ENCODE measurements around the gene ANKRD27.

Gene ANKRD27

DNA sequence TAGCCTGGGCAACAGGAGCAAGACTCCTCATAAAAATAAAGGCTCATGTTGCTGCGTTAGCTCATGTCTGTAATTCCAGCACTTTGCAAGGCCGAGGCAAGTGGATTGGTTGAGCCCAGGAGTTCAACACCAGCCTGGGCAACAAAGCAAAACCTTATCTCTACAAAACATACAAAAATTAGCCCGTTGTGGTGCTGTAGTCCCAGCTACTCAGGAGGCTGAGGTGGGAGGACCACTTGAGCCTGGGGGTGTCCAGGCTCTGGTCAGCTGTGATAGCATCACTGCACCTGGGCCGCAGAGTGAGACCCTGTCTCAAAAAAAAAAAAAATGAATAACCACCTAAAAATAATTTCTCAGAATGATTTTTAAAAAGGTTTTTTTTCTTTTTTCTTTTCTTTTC, 12.7 kb upstream of the ANKRD27 start:
- no peak for DNase-seq (ENCODE audit: low read depth)
- peaks cover 19% of the 10 kb centered on the region for H3K4me1 ChIP-seq (ENCODE audit: control insufficient read depth, insufficient read depth, low read length)
- H3K9ac ChIP-seq (ENCODE audit: low read length): no peak overlapping the region

DNA sequence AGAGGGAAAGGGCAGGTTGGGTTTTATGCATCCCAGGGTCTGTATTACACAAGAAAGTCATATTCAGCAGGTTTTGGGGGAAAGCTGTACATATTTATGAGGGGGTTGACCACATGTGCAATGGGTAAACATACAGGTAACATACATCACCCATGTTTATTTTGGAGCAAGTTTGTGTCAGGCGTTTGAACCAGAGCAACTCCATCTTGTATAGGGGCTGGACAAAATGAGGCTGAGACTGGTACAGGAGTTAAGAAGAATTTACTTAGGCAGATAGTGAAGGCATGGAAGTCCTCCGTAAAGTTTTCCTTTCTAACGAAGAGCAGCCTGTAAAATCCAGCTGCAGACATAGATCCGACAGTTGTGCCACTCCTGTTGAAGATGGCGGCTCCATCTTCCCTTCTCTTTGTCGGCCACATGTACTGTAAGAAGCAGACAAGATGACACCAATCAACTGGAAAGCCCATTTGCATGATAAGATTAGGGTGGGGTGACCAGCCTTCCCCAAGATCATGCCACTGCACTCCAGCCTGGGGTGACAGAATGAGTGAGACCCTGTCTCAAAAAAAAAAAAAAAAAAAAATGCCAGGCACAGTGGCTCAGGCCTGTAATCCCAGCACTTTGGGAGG, 12.0 kb upstream of the ANKRD27 start:
- DNase-seq (ENCODE audit: low read depth): no peak
- no peaks in the 10 kb centered on the region for H3K9me3 ChIP-seq (ENCODE audit: control insufficient read depth, low read length)
- no peaks in the 10 kb centered on the region for H3K36me3 ChIP-seq (ENCODE audit: control insufficient read depth, insufficient read depth, low read length, severe bottlenecking)
- no peak overlapping the region for H3K4me3 ChIP-seq (ENCODE audit: low read length)
- H3K27me3 ChIP-seq (replicated peaks; ENCODE audit: control insufficient read depth, insufficient read depth, low read length): no peaks in the 10 kb centered on the region
- H3K9ac ChIP-seq (ENCODE audit: low read length): no peak overlapping the region
- H3K4me1 ChIP-seq (ENCODE audit: control insufficient read depth, insufficient read depth, low read length): peaks cover 17% of the 10 kb centered on the region

More for the DNA sequence above, 12.7 kb upstream of the ANKRD27 start:
- no peaks in the 10 kb centered on the region for H3K27me3 ChIP-seq (replicated peaks; ENCODE audit: control insufficient read depth, insufficient read depth, low read length)
- no peak overlapping the region for H3K4me3 ChIP-seq (ENCODE audit: low read length)
- no peaks in the 10 kb centered on the region for H3K36me3 ChIP-seq (ENCODE audit: control insufficient read depth, insufficient read depth, low read length, severe bottlenecking)
- no peaks in the 10 kb centered on the region for H3K9me3 ChIP-seq (ENCODE audit: control insufficient read depth, low read length)

DNA sequence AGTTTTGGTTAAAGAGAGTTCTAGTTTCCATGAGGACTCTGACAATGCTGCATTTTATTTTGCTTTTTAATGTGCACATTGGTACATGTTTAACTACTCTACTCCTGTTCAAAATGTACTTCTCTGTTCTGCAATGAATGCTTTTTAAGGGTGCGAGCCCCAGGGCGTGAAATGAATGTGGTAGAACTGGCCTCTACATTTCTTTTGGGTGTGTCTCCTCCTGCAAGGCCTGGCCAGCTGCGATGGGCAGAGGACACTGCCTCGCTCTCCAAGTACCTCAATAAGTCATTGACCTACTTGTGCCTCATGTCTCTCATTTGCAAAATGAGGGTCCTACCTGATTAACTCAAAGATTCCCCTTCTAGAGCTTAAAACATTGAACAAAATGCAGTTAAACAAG, 7.3 kb upstream of the ANKRD27 start:
- no peaks in the 10 kb centered on the region for H3K27me3 ChIP-seq (replicated peaks; ENCODE audit: control insufficient read depth, insufficient read depth, low read length)
- H3K9ac ChIP-seq (ENCODE audit: low read length): no peak overlapping the region
- H3K4me3 ChIP-seq (ENCODE audit: low read length): no peak overlapping the region
- DNase-seq (ENCODE audit: low read depth): no peak
- no peaks in the 10 kb centered on the region for H3K9me3 ChIP-seq (ENCODE audit: control insufficient read depth, low read length)
- H3K36me3 ChIP-seq (ENCODE audit: control insufficient read depth, insufficient read depth, low read length, severe bottlenecking): no peaks in the 10 kb centered on the region
- no peaks in the 10 kb centered on the region for H3K4me1 ChIP-seq (ENCODE audit: control insufficient read depth, insufficient read depth, low read length)

DNA sequence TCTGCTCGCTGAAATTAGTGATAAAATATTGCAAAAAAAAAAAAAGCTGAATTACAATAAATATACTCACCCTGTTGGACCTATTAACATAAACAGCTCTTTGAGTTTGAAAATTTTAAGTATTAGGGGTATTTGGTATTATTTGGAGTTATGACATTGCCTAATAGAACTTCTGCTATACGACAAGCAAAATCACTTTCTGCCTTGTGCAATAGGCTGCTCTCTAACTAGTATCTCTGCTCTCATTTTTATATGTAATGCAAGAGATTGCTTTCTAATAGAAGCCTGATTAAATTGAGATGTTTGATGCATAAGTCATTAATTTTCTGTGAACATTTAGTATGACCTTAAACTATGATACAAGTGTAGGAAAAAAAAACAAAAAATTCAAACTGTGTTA, 6.0 kb upstream of the ANKRD27 start:
- Histone ChIP-seq H3K4me3 (ENCODE audit: low read length) (no peak overlapping the region), H3K4me1 (ENCODE audit: control insufficient read depth, insufficient read depth, low read length) (no peaks in the 10 kb centered on the region), H3K36me3 (ENCODE audit: control insufficient read depth, insufficient read depth, low read length, severe bottlenecking) (no peaks in the 10 kb centered on the region), H3K27me3 (replicated peaks; ENCODE audit: control insufficient read depth, insufficient read depth, low read length) (peaks cover 3% of the 10 kb centered on the region), H3K9me3 (ENCODE audit: control insufficient read depth, low read length) (no peaks in the 10 kb centered on the region), H3K9ac (ENCODE audit: low read length) (no peak overlapping the region)
- DNase-seq (ENCODE audit: low read depth): no peak

DNA sequence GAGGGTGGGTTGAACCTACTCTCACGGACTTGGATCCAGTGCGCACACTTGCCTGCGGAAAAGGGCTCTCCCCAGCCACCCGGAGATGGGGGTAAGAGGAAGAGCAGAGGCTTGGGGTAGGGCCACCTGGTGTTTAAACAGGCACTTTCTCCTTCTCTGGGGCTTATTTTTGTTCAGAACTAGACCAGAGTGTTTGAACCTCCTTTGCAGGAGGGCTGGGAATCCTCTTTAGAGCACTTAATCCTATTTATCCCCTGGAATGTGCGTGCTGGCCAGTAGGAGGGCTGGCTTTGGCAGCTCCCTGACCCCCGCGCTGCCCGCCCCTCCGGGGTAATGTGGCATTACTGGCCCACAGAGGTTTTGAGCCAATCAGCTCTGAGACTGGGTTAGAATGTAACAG, 2.7 kb upstream of the ANKRD27 start:
- peaks cover 3% of the 10 kb centered on the region for H3K27me3 ChIP-seq (replicated peaks; ENCODE audit: control insufficient read depth, insufficient read depth, low read length)
- H3K4me3 ChIP-seq (ENCODE audit: low read length): no peak overlapping the region
- H3K36me3 ChIP-seq (ENCODE audit: control insufficient read depth, insufficient read depth, low read length, severe bottlenecking): no peaks in the 10 kb centered on the region
- H3K9ac ChIP-seq (ENCODE audit: low read length): no peak overlapping the region
- H3K4me1 ChIP-seq (ENCODE audit: control insufficient read depth, insufficient read depth, low read length): peaks cover 10% of the 10 kb centered on the region
- DNase-seq (ENCODE audit: low read depth): no peak
- H3K9me3 ChIP-seq (ENCODE audit: control insufficient read depth, low read length): no peaks in the 10 kb centered on the region

DNA sequence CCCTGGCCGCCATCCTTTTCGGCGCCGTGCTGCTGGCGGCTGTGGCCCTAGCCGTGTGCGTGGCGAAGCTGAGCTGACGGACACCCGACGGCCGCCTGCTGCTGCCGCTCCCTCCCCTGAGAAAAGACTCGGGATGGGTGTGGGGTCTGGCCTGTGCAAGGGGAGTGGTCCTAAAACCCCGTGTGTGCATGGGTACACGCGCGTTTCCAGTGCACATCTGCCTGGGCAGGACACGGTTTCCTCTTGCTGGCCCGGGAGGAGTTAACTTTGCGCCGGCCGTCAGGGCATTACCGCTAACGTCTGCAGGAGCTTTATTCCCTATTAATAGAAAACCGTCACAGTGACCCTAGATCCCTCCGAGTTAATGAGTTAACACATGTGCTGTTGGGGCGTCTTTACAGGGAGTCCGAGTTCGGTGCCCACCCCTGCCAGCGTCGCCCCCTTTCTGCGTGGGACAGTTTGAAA, 1.9 kb upstream of the ANKRD27 start:
- peaks cover 3% of the 10 kb centered on the region for H3K27me3 ChIP-seq (replicated peaks; ENCODE audit: control insufficient read depth, insufficient read depth, low read length)
- no peak overlapping the region for H3K4me3 ChIP-seq (ENCODE audit: low read length)
- no peak overlapping the region for H3K9ac ChIP-seq (ENCODE audit: low read length)
- no peaks in the 10 kb centered on the region for H3K9me3 ChIP-seq (ENCODE audit: control insufficient read depth, low read length)
- DNase-seq (ENCODE audit: low read depth): no peak
- H3K36me3 ChIP-seq (ENCODE audit: control insufficient read depth, insufficient read depth, low read length, severe bottlenecking): no peaks in the 10 kb centered on the region
- H3K4me1 ChIP-seq (ENCODE audit: control insufficient read depth, insufficient read depth, low read length): peaks cover 10% of the 10 kb centered on the region

DNA sequence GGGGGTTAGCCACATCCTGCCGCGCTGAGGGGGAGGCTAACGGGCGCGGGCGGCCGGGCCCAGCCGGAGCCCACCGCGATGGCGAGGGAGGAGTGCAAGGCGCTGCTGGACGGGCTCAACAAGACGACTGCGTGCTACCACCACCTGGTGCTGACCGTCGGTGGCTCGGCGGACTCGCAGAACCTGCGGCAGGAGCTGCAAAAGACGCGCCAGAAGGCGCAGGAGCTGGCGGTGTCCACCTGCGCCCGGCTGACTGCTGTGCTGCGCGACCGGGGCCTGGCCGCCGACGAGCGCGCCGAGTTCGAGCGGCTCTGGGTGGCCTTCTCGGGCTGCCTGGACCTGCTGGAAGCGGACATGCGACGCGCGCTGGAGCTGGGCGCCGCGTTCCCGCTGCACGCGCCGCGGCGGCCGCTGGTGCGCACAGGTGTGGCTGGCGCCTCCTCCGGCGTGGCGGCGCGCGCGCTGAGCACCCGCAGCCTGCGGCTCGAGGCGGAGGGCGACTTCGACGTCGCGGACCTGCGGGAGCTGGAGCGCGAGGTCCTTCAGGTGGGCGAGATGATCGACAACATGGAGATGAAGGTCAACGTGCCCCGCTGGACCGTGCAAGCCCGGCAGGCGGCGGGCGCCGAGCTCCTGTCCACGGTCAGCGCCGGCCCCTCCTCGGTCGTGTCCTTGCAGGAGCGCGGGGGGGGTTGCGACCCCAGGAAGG, 1.4 kb upstream of the ANKRD27 start:
- DNase-seq (ENCODE audit: low read depth): no peak

DNA sequence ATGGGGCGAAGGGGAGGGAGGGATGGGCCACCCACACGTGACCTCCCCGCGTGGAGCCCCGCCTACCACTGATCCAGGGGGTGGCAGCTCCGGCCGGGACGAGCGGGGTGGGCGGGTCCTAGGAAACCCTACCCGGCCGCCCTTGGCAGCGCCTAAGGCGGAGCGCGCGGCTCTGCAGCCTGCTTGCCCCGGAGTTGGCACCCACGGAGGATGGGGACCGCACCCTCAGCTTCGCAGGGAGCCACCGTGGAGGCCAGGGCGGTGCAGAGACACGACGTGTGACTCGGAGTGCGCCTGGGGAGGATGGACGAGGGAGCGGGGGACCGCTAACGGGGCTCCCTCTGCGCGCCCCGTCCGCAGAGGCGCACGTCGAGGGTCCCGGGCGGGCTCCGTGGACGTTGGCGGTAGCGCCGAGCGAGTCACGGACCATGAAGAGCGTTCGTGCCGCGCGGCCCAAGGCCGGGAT, 773 bp upstream of the ANKRD27 start, which contains the start of gene RGS9BP:
Gene RGS9BP (plus strand): TSS at position 129 of the 466 bp plus-strand sequence. CDS start 416 bp downstream, outside the sequence.
- Histone ChIP-seq H3K9ac (ENCODE audit: low read length) (peak within 1 kb of the TSS; percentile 88), H3K4me1 (ENCODE audit: control insufficient read depth, insufficient read depth, low read length) (peaks cover 10% of the 10 kb centered on the region), H3K36me3 (ENCODE audit: control insufficient read depth, insufficient read depth, low read length, severe bottlenecking) (no peaks in the 10 kb centered on the region), H3K4me3 (ENCODE audit: low read length) (peak within 1 kb of the TSS; percentile 91), H3K27me3 (replicated peaks; ENCODE audit: control insufficient read depth, insufficient read depth, low read length) (peaks cover 3% of the 10 kb centered on the region), H3K9me3 (ENCODE audit: control insufficient read depth, low read length) (no peaks in the 10 kb centered on the region)
- peak; percentile 91 for DNase-seq (ENCODE audit: low read depth)

More for the DNA sequence above, 1.4 kb upstream of the ANKRD27 start:
- H3K4me1 ChIP-seq (ENCODE audit: control insufficient read depth, insufficient read depth, low read length): peaks cover 10% of the 10 kb centered on the region
- no peak overlapping the region for H3K9ac ChIP-seq (ENCODE audit: low read length)
- H3K36me3 ChIP-seq (ENCODE audit: control insufficient read depth, insufficient read depth, low read length, severe bottlenecking): no peaks in the 10 kb centered on the region
- H3K4me3 ChIP-seq (ENCODE audit: low read length): peak overlapping the region; percentile 91
- peaks cover 3% of the 10 kb centered on the region for H3K27me3 ChIP-seq (replicated peaks; ENCODE audit: control insufficient read depth, insufficient read depth, low read length)
- H3K9me3 ChIP-seq (ENCODE audit: control insufficient read depth, low read length): no peaks in the 10 kb centered on the region

DNA sequence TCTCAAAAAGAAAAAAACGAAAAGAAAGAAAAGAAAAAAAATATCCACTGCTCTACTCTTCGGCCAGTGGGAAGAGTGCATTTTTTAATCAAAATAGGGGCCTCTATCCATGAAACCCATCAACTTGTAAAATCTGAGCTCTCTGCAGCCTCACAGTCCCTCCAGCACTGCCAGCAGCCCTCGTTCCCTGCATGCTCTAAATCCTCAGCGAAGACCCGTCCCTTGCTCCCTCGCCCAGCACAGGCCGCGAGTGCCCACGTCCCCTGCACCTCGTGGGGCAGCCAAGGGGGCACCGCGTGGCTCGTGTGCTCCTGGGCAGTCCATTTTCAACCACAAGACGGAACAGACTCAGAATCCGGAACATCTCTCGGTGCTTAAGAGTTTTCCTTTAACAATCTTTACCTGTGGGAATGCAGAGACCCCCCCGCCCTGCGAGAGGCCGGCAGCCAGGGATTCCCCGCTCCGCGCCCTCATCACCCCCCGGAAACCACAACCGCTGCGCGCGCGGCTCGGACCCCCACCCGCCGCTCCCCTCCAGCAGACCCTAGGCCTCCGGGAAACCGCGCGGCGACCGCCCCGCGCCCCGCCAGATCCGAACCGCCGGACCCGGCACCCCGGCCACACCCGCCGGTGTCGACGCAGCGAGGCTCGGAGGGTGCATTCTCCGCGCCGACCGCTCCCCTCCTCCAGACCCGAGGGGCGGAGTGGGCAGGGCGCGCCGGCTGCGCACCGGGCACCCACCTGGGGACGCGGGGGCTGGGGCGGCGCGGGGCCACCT, 638 bp downstream of the ANKRD27 start:
- no peaks in the 10 kb centered on the region for H3K36me3 ChIP-seq (ENCODE audit: control insufficient read depth, insufficient read depth, low read length, severe bottlenecking)
- peaks cover 3% of the 10 kb centered on the region for H3K27me3 ChIP-seq (replicated peaks; ENCODE audit: control insufficient read depth, insufficient read depth, low read length)
- peak overlapping the region; percentile 91 for H3K4me3 ChIP-seq (ENCODE audit: low read length)
- peak; percentile 41 for DNase-seq (ENCODE audit: low read depth)
- H3K4me1 ChIP-seq (ENCODE audit: control insufficient read depth, insufficient read depth, low read length): peaks cover 10% of the 10 kb centered on the region
- no peaks in the 10 kb centered on the region for H3K9me3 ChIP-seq (ENCODE audit: control insufficient read depth, low read length)
- H3K9ac ChIP-seq (ENCODE audit: low read length): peak overlapping the region; percentile 88

DNA sequence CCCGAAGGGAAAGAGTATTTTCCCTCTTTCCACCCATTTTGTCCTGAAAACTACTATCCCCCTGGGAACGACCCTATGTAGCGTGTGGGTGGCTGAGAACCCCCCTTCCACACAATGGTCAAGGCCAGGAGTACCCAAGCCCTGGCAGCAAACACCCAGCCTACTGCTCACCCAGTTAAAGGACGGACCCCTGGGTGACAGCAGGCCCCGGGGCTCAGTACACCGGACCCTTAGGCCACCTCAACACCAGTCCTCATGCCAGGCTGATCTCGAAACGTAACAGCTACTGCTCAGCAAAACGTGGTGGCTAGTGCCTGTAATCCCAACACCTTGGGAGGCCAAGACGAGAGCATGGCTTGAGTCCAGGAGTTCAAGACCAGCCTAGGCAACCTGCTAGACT, 1.4 kb downstream of the ANKRD27 start:
- H3K9me3 ChIP-seq (ENCODE audit: control insufficient read depth, low read length): no peaks in the 10 kb centered on the region
- H3K4me1 ChIP-seq (ENCODE audit: control insufficient read depth, insufficient read depth, low read length): peaks cover 10% of the 10 kb centered on the region
- H3K4me3 ChIP-seq (ENCODE audit: low read length): peak overlapping the region; percentile 91
- no peaks in the 10 kb centered on the region for H3K36me3 ChIP-seq (ENCODE audit: control insufficient read depth, insufficient read depth, low read length, severe bottlenecking)
- H3K9ac ChIP-seq (ENCODE audit: low read length): no peak overlapping the region
- DNase-seq (ENCODE audit: low read depth): no peak
- H3K27me3 ChIP-seq (replicated peaks; ENCODE audit: control insufficient read depth, insufficient read depth, low read length): peaks cover 3% of the 10 kb centered on the region

DNA sequence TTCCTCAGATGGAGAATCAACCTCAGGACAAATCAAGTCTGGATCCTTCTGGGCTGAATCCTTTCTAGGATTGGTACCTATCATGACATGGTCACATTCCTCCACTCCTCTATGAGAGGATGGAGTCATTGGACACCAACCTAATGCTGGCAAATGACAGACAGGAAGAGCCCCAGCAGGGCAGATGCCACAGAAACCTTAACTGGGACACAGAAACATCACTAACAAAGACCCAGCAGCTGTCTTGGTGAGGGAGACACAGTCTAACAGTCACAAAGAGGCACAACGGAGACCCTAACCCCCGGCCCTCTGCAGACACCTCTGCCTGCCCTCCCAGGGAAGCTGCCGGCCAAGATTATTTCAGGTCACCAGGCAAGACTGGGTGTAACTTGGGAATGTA, 2.1 kb downstream of the ANKRD27 start:
- Histone ChIP-seq H3K4me1 (ENCODE audit: control insufficient read depth, insufficient read depth, low read length) (peaks cover 10% of the 10 kb centered on the region), H3K27me3 (replicated peaks; ENCODE audit: control insufficient read depth, insufficient read depth, low read length) (peaks cover 3% of the 10 kb centered on the region), H3K9me3 (ENCODE audit: control insufficient read depth, low read length) (no peaks in the 10 kb centered on the region), H3K9ac (ENCODE audit: low read length) (no peak overlapping the region), H3K4me3 (ENCODE audit: low read length) (no peak overlapping the region), H3K36me3 (ENCODE audit: control insufficient read depth, insufficient read depth, low read length, severe bottlenecking) (no peaks in the 10 kb centered on the region)
- no peak for DNase-seq (ENCODE audit: low read depth)
